BLaER1 treated with 17β-estradiol and CSF1 and Interleukin-3, amounts not matched to agents 10 nM and 100 nM (cell line): ENCODE data around the gene SPRN.
A peak's percentile ranks its signal among the peaks of the same experiment; 100 is the strongest.
"Not testable (repeated sequence)": the region's sequence is repeated elsewhere in the genome, so short reads cannot be mapped to it uniquely, and the experiment has no call there.

Experiments
- H3K27ac ChIP-seq, 11 experiments: shearing (Covaris generic); formaldehyde crosslinking; 2 replicates each; pipeline ENCODE4 v1.8.1; 2022
- H3K27me3 ChIP-seq, 11 experiments: shearing (Covaris generic); formaldehyde crosslinking; 2 replicates each; pipeline ENCODE4 v1.8.1; 2022
- H3K36me3 ChIP-seq, 11 experiments: shearing (Covaris generic); formaldehyde crosslinking; 2 replicates each; pipeline ENCODE4 v1.8.1; 2022
- H3K4me1 ChIP-seq, 10 experiments: shearing (Covaris generic); formaldehyde crosslinking; 2 replicates each; pipeline ENCODE4 v1.8.1; 2022
- H3K4me2 ChIP-seq, 11 experiments: shearing (Covaris generic); formaldehyde crosslinking; 2 replicates each; pipeline ENCODE4 v1.8.1; 2022
- H3K4me3 ChIP-seq, 10 experiments: shearing (Covaris generic); formaldehyde crosslinking; 2 replicates each; pipeline ENCODE4 v1.8.1; 2022
- H3K9ac ChIP-seq, 11 experiments: shearing (Covaris generic); formaldehyde crosslinking; 2 replicates each; pipeline ENCODE4 v1.8.1; 2022
- H3K9me3 ChIP-seq, 11 experiments: shearing (Covaris generic); formaldehyde crosslinking; replicated peaks in 1 of 11; 2 replicates each; pipeline ENCODE4 v1.8.1; 2022
- H4K20me1 ChIP-seq, 11 experiments: shearing (Covaris generic); formaldehyde crosslinking; 2 replicates each; pipeline ENCODE4 v1.8.1; 2022
- Cebpa-rat ChIP-seq, 11 experiments: shearing (Covaris generic); IDR thresholded peaks; 2 replicates each; pipeline ENCODE4 v1.8.1; 2022

The SPRN gene

GRCh38 chr10:133418289-133418993 is 6.0 kb downstream of the SPRN start:
- H3K4me3 ChIP-seq, result no peak overlapping the region
- no peak for TF ChIP-seq Cebpa-rat (IDR thresholded peaks at IDR 0.05)
- H3K27me3 ChIP-seq, result peaks cover 21 to 33% (median 28%) of the 10 kb centered on the region in 11 experiments
- H4K20me1 ChIP-seq, result peaks cover 28 to 61% (median 53%) of the 10 kb centered on the region in 11 experiments; a peak in 21 of 22 replicates
- H3K9ac ChIP-seq, result no peak overlapping the region; a peak in 1 of 22 replicates
- no peak overlapping the region for H3K27ac ChIP-seq
- H3K36me3 ChIP-seq, result peaks cover 42 to 67% (median 53%) of the 10 kb centered on the region in 11 experiments
- H3K9me3 ChIP-seq, result peaks cover 17 to 25% (median 24%) of the 10 kb centered on the region in 11 experiments
- H3K4me2 ChIP-seq, result no peak overlapping the region
- H3K4me1 ChIP-seq, result peaks cover 11 to 16% (median 14%) of the 10 kb centered on the region in 10 experiments; a peak in 18 of 20 replicates

- no peak for TF ChIP-seq Cebpa-rat (IDR thresholded peaks at IDR 0.05)
- H3K9me3 ChIP-seq, result peaks cover 44 to 52% (median 50%) of the 10 kb centered on the region in 11 experiments
- no peak overlapping the region for H3K27ac ChIP-seq
- H3K27me3 ChIP-seq, result peaks cover 0 to 6% (median 2%) of the 10 kb centered on the region in 11 experiments; a peak in 6 of 22 replicates
- H3K4me3 ChIP-seq, result no peak overlapping the region
- peaks cover 68 to 81% (median 78%) of the 10 kb centered on the region in 11 experiments for H3K36me3 ChIP-seq
- no peak overlapping the region for H3K9ac ChIP-seq
- H4K20me1 ChIP-seq, result peaks cover 3 to 34% (median 26%) of the 10 kb centered on the region in 11 experiments; a peak in 19 of 22 replicates
- H3K4me1 ChIP-seq, result no peaks in the 10 kb centered on the region
- H3K4me2 ChIP-seq, result no peak overlapping the region
These were observed 8.7 kb downstream of the SPRN start for GRCh38 chr10:133415752-133416151.

GRCh38 chr10:133414401-133414800 is 10.0 kb downstream of the SPRN start:
- not testable (repeated sequence) for H3K27me3 ChIP-seq, H3K4me3 ChIP-seq, H3K4me2 ChIP-seq, H3K9ac ChIP-seq, H3K27ac ChIP-seq, H3K4me1 ChIP-seq
- H4K20me1 ChIP-seq, result peaks cover 0 to 20% (median 13%) of the 10 kb centered on the region in 11 experiments; a peak in 16 of 22 replicates
- peaks cover 71 to 85% (median 79%) of the 10 kb centered on the region in 11 experiments for H3K36me3 ChIP-seq
- H3K9me3 ChIP-seq, result peaks cover 58 to 66% (median 64%) of the 10 kb centered on the region in 11 experiments

GRCh38 chr10:133412381-133412711 is 12.1 kb downstream of the SPRN start:
- peaks cover 60 to 86% (median 85%) of the 10 kb centered on the region in 11 experiments for H3K9me3 ChIP-seq

GRCh38 chr10:133411523-133412380 is 12.7 kb downstream of the SPRN start:
- H3K27ac ChIP-seq, result no peak overlapping the region
- H3K9me3 ChIP-seq, result peaks cover 60 to 92% (median 90%) of the 10 kb centered on the region in 11 experiments
- H3K4me3 ChIP-seq, result peak overlapping the region in 4 of 10 experiments; percentile 27 to 40 (median 28); a peak in 6 of 20 replicates
- no peaks in the 10 kb centered on the region for H3K4me1 ChIP-seq
- H3K9ac ChIP-seq, result no peak overlapping the region
- H3K36me3 ChIP-seq, result peaks cover 83 to 95% (median 89%) of the 10 kb centered on the region in 11 experiments
- no peak for TF ChIP-seq Cebpa-rat (IDR thresholded peaks at IDR 0.05)
- peaks cover 0 to 26% (median 0%) of the 10 kb centered on the region in 11 experiments; a peak in 7 of 22 replicates for H4K20me1 ChIP-seq
- no peak overlapping the region for H3K4me2 ChIP-seq
- H3K27me3 ChIP-seq, result no peaks in the 10 kb centered on the region

More at GRCh38 chr10:133412381-133412711, 12.1 kb downstream of the SPRN start:
- Histone ChIP-seq H3K27ac (no peak overlapping the region), H3K9ac (no peak overlapping the region), H3K4me3 (peak overlapping the region in 1 of 10 experiments; percentile 27; a peak in 2 of 20 replicates), H3K4me2 (no peak overlapping the region), H3K4me1 (no peaks in the 10 kb centered on the region), H3K27me3 (no peaks in the 10 kb centered on the region), H4K20me1 (peaks cover 0 to 20% (median 0%) of the 10 kb centered on the region in 11 experiments; a peak in 5 of 22 replicates), H3K36me3 (peaks cover 77 to 89% (median 83%) of the 10 kb centered on the region in 11 experiments)
- TF ChIP-seq Cebpa-rat (IDR thresholded peaks at IDR 0.05), result no peak

- Histone ChIP-seq H3K4me3 (no peak overlapping the region), H3K4me2 (no peak overlapping the region), H3K4me1 (peaks cover 0 to 8% (median under 1%) of the 10 kb centered on the region in 10 experiments; a peak in 10 of 20 replicates), H3K9ac (no peak overlapping the region), H4K20me1 (peaks cover 5 to 70% (median 21%) of the 10 kb centered on the region in 11 experiments; a peak in 14 of 22 replicates), H3K27me3 (no peaks in the 10 kb centered on the region), H3K36me3 (peaks cover 95 to 100% (median 98%) of the 10 kb centered on the region in 11 experiments), H3K27ac (no peak overlapping the region), H3K9me3 (peaks cover 18 to 46% (median 43%) of the 10 kb centered on the region in 11 experiments)
- no peak for TF ChIP-seq Cebpa-rat (IDR thresholded peaks at IDR 0.05)
These were observed 18.4 kb downstream of the SPRN start for GRCh38 chr10:133405844-133406527.

GRCh38 chr10:133405272-133405671 is 19.2 kb downstream of the SPRN start:
- Histone ChIP-seq H3K27ac (no peak overlapping the region), H4K20me1 (peaks cover 5 to 77% (median 24%) of the 10 kb centered on the region in 11 experiments; a peak in 14 of 22 replicates), H3K4me1 (peaks cover 0 to 15% (median 7%) of the 10 kb centered on the region in 10 experiments; a peak in 11 of 20 replicates), H3K27me3 (no peaks in the 10 kb centered on the region), H3K36me3 (peaks cover 93 to 100% (median 98%) of the 10 kb centered on the region in 11 experiments), H3K9ac (no peak overlapping the region), H3K9me3 (peaks cover 11 to 39% (median 36%) of the 10 kb centered on the region in 11 experiments), H3K4me2 (no peak overlapping the region), H3K4me3 (no peak overlapping the region)
- TF ChIP-seq Cebpa-rat (IDR thresholded peaks at IDR 0.05), result no peak

GRCh38 chr10:133403784-133404183 is 20.6 kb downstream of the SPRN start:
- Histone ChIP-seq H3K9me3 (peaks cover 0 to 24% (median 21%) of the 10 kb centered on the region in 11 experiments; a peak in 19 of 22 replicates), H3K27me3 (no peaks in the 10 kb centered on the region), H3K4me1 (peaks cover 0 to 21% (median 9%) of the 10 kb centered on the region in 10 experiments; a peak in 11 of 20 replicates), H3K36me3 (peaks cover 93 to 100% (median 98%) of the 10 kb centered on the region in 11 experiments), H3K4me2 (no peak overlapping the region), H3K27ac (no peak overlapping the region), H3K9ac (no peak overlapping the region), H3K4me3 (no peak overlapping the region), H4K20me1 (peaks cover 5 to 92% (median 35%) of the 10 kb centered on the region in 11 experiments; a peak in 15 of 22 replicates)
- TF ChIP-seq Cebpa-rat (IDR thresholded peaks at IDR 0.05), result no peak
